Thoracic aorta (tissue), 2 donors: ENCODE measurements around the gene FBXW9. TPM values are rescaled to one million over a fixed set of nuclear protein-coding genes. Genes with fewer than 3 reads are reported as not detected.
"Not testable (repeated sequence)": the region's sequence is repeated elsewhere in the genome, so short reads cannot be mapped to it uniquely, and the experiment has no call there.

Experiments
- ATAC-seq: fragments of 150-250 bp; one replicate; pipeline ENCODE4 v1.8.0; 2017; ENCODE audit warnings: low read depth; ENCODE audit not compliant: insufficient number of reproducible peaks, low FRiP score
- DNase-seq: peaks from one replicate; pipeline ENCODE4 v3.0.0-alpha.2; 2020; ENCODE audit warnings: low spot score
- H3K27ac ChIP-seq, 2 donors: fragments of 200-600 bp; sonication (generic); 1 replicate in 1 of 2; 2 replicates in 1 of 2; pipeline ENCODE4 v1.5.1; 2016; ENCODE audit warnings: mild to moderate bottlenecking in 2 of 2, moderate library complexity in 2 of 2
- H3K27me3 ChIP-seq: fragments of 200-600 bp; sonication (generic); replicated peaks from 2 replicates; pipeline ENCODE4 v1.6.0; 2016; ENCODE audit warnings: mild to moderate bottlenecking; ENCODE audit not compliant: insufficient read depth
- H3K36me3 ChIP-seq: fragments of 200-600 bp; sonication (generic); one replicate; pipeline ENCODE4 v1.5.1; 2016
- H3K4me1 ChIP-seq, 2 donors: fragments of 200-600 bp; sonication (generic); 1 replicate in 1 of 2; 2 replicates in 1 of 2; pipeline versions ENCODE4 v1.5.1 to v1.6.0; 2016; ENCODE audit warnings: low read depth in 2 of 2, mild to moderate bottlenecking in 1 of 2; ENCODE audit not compliant: control insufficient read depth in 1 of 2
- H3K4me3 ChIP-seq: fragments of 200-600 bp; sonication (generic); 2 replicates; pipeline ENCODE4 v1.5.1; 2016; ENCODE audit warnings: mild to moderate bottlenecking
- H3K9me3 ChIP-seq: fragments of 200-600 bp; sonication (generic); 2 replicates; pipeline ENCODE4 v1.5.1; 2016
- CTCF ChIP-seq: fragments of 200-600 bp; sonication (generic); IDR thresholded peaks from one replicate; pipeline ENCODE4 v1.5.1; 2019; ENCODE audit warnings: antibody characterized with exemption
- total RNA-seq, 2 donors: library from RNA; depleted of rRNA; stranded (reverse); fragments of >200 nt; gene quantifications; one replicate each; pipeline versions ENCODE4 v1.1.0 to v1.2.3, GENCODE V29; 2016

Gene FBXW9
- total RNA-seq, 2 donors from 2014 or later = 3.0 to 3.9 TPM

- not testable (repeated sequence) for H3K4me3 ChIP-seq, H3K27ac ChIP-seq, H3K9me3 ChIP-seq, DNase-seq, H3K4me1 ChIP-seq, H3K27me3 ChIP-seq, ATAC-seq
- peaks cover 81% of the 10 kb centered on the region for H3K36me3 ChIP-seq
- TF ChIP-seq CTCF = peak; percentile 17
These were observed 15.6 kb upstream of the FBXW9 start for GRCh38 chr19:12712077-12712476.

GRCh38 chr19:12711187-12711586, 14.8 kb upstream of the FBXW9 start:
- Histone ChIP-seq H3K9me3 (no peaks in the 10 kb centered on the region), H3K4me3 (no peak overlapping the region), H3K27ac (no peak overlapping the region), H3K27me3 (no peaks in the 10 kb centered on the region), H3K36me3 (peaks cover 85% of the 10 kb centered on the region), H3K4me1 (no peaks in the 10 kb centered on the region)
- TF ChIP-seq CTCF = no peak
- DNase-seq = no peak
- ATAC-seq = no peak

GRCh38 chr19:12708641-12709040, 12.2 kb upstream of the FBXW9 start:
- Histone ChIP-seq H3K27me3 (no peaks in the 10 kb centered on the region), H3K27ac (no peak overlapping the region), H3K36me3 (peaks cover 79% of the 10 kb centered on the region), H3K9me3 (no peaks in the 10 kb centered on the region), H3K4me1 (no peaks in the 10 kb centered on the region), H3K4me3 (no peak overlapping the region)
- ATAC-seq (no peak), DNase-seq (no peak)
- TF ChIP-seq CTCF = no peak

GRCh38 chr19:12706332-12706718, 9.9 kb upstream of the FBXW9 start:
- no peaks in the 10 kb centered on the region for H3K4me1 ChIP-seq
- no peak for DNase-seq
- no peak for ATAC-seq
- H3K9me3 ChIP-seq = no peaks in the 10 kb centered on the region
- no peak overlapping the region for H3K27ac ChIP-seq
- no peaks in the 10 kb centered on the region for H3K27me3 ChIP-seq
- H3K36me3 ChIP-seq = peaks cover 82% of the 10 kb centered on the region
- TF ChIP-seq CTCF = no peak
- no peak overlapping the region for H3K4me3 ChIP-seq

GRCh38 chr19:12705654-12706331, 9.4 kb upstream of the FBXW9 start:
- Histone ChIP-seq H3K36me3 (peaks cover 82% of the 10 kb centered on the region), H3K4me3 (no peak overlapping the region), H3K4me1 (no peaks in the 10 kb centered on the region), H3K9me3 (no peaks in the 10 kb centered on the region), H3K27me3 (no peaks in the 10 kb centered on the region), H3K27ac (no peak overlapping the region)
- TF ChIP-seq CTCF = no peak
- ATAC-seq = no peak
- DNase-seq = no peak
